ENCODE measurements around the gene MAPK11.

The MAPK11 gene

GRCh38 chr22:50316114-50317065 is 46.2 kb upstream of the MAPK11 start:
- no peak for TF ChIP-seq CTCF (IDR thresholded peaks at IDR 0.05; ENCODE audit: low read depth, low read length, missing control alignments)
- no peak overlapping the region for H3K4me3 ChIP-seq (replicated peaks; ENCODE audit: low read depth, low read length)
- no peak for DNase-seq (ENCODE audit: extremely low read depth, low read depth)

GRCh38 chr22:50315289-50316113 is 45.3 kb upstream of the MAPK11 start:
- DNase-seq (ENCODE audit: extremely low read depth, low read depth), result no peak
- no peak overlapping the region for H3K4me3 ChIP-seq (replicated peaks; ENCODE audit: low read depth, low read length)
- TF ChIP-seq CTCF (IDR thresholded peaks at IDR 0.05; ENCODE audit: low read depth, low read length, missing control alignments), result no peak

- TF ChIP-seq CTCF (IDR thresholded peaks at IDR 0.05; ENCODE audit: low read depth, low read length, missing control alignments), result no peak
- DNase-seq (ENCODE audit: extremely low read depth, low read depth), result no peak
- no peak overlapping the region for H3K4me3 ChIP-seq (replicated peaks; ENCODE audit: low read depth, low read length)
These were observed 44.5 kb upstream of the MAPK11 start for GRCh38 chr22:50314455-50315288.

- no peak for TF ChIP-seq CTCF (IDR thresholded peaks at IDR 0.05; ENCODE audit: low read depth, low read length, missing control alignments)
- DNase-seq (ENCODE audit: extremely low read depth, low read depth), result no peak
- no peak overlapping the region for H3K4me3 ChIP-seq (replicated peaks; ENCODE audit: low read depth, low read length)
These were observed 43.9 kb upstream of the MAPK11 start for GRCh38 chr22:50314081-50314454.

GRCh38 chr22:50313600-50313999 is 43.4 kb upstream of the MAPK11 start:
- TF ChIP-seq CTCF (IDR thresholded peaks at IDR 0.05; ENCODE audit: low read depth, low read length, missing control alignments), result no peak
- no peak overlapping the region for H3K4me3 ChIP-seq (replicated peaks; ENCODE audit: low read depth, low read length)
- no peak for DNase-seq (ENCODE audit: extremely low read depth, low read depth)

- TF ChIP-seq CTCF (IDR thresholded peaks at IDR 0.05; ENCODE audit: low read depth, low read length, missing control alignments), result no peak
- DNase-seq (ENCODE audit: extremely low read depth, low read depth), result no peak
- no peak overlapping the region for H3K4me3 ChIP-seq (replicated peaks; ENCODE audit: low read depth, low read length)
These were observed 42.8 kb upstream of the MAPK11 start for GRCh38 chr22:50313021-50313420.

Data from HFF-Myc (cell line).